Hematopoietic multipotent progenitor cell treated with erythropoietin and hydrocortisone succinate and interleukin-3 and kit ligand, for 15 days (in vitro differentiated cells): ENCODE data around the gene PPFIBP2.
"Not testable (repeated sequence)": the region's sequence is repeated elsewhere in the genome, so short reads cannot be mapped to it uniquely, and the experiment has no call there.

Experiments
- DNase-seq: peaks from one replicate; pipeline ENCODE4 v3.0.0-alpha.2; 2015; ENCODE audit warnings: low spot score

Gene PPFIBP2

GRCh38 chr11:7499081-7499480 lies 14.7 kb upstream of the PPFIBP2 start:
- DNase-seq: no peak

GRCh38 chr11:7500251-7500650 lies 13.5 kb upstream of the PPFIBP2 start:
- no peak for DNase-seq

GRCh38 chr11:7501251-7501650 lies 12.5 kb upstream of the PPFIBP2 start:
- no peak for DNase-seq

- DNase-seq: no peak
Measured at GRCh38 chr11:7501894-7502293, 11.9 kb upstream of the PPFIBP2 start.

GRCh38 chr11:7506243-7506642 lies 7.6 kb upstream of the PPFIBP2 start:
- no peak for DNase-seq

- DNase-seq: no peak
Measured at GRCh38 chr11:7508087-7508486, 5.7 kb upstream of the PPFIBP2 start.

GRCh38 chr11:7509966-7510365 lies 3.8 kb upstream of the PPFIBP2 start:
- no peak for DNase-seq

- DNase-seq: no peak
Measured at GRCh38 chr11:7511401-7511800, 2.4 kb upstream of the PPFIBP2 start.

GRCh38 chr11:7512525-7513233 lies 1.1 kb upstream of the PPFIBP2 start:
- no peak for DNase-seq

GRCh38 chr11:7514099-7514591 lies 346 bp downstream of the PPFIBP2 start:
- no peak for DNase-seq

- no peak for DNase-seq
Measured at GRCh38 chr11:7515447-7515886, 1.7 kb downstream of the PPFIBP2 start.

- no peak for DNase-seq
Measured at GRCh38 chr11:7516475-7516874, 2.7 kb downstream of the PPFIBP2 start.

- DNase-seq: not testable (repeated sequence)
Measured at GRCh38 chr11:7517743-7518142, 3.9 kb downstream of the PPFIBP2 start.

GRCh38 chr11:7518811-7519562 lies 5.2 kb downstream of the PPFIBP2 start:
- no peak for DNase-seq

- DNase-seq: no peak
Measured at GRCh38 chr11:7520011-7520942, 6.5 kb downstream of the PPFIBP2 start.

- no peak for DNase-seq
Measured at GRCh38 chr11:7520981-7521487, 7.2 kb downstream of the PPFIBP2 start.

GRCh38 chr11:7522121-7522520 lies 8.3 kb downstream of the PPFIBP2 start:
- no peak for DNase-seq

GRCh38 chr11:7522546-7522945 lies 8.7 kb downstream of the PPFIBP2 start:
- DNase-seq: no peak

GRCh38 chr11:7523416-7524210 lies 9.8 kb downstream of the PPFIBP2 start:
- DNase-seq: no peak

- DNase-seq: no peak
Measured at GRCh38 chr11:7524462-7525235, 10.8 kb downstream of the PPFIBP2 start.
